ENCODE data around the gene IFI30.

The IFI30 gene

GRCh38 chr19:18135712-18136584, 37.7 kb upstream of the IFI30 start:
- no peak for TF ChIP-seq ZFX (IDR thresholded peaks at IDR 0.05; ENCODE audit: borderline replicate concordance)
- TF ChIP-seq, protein P1, sequence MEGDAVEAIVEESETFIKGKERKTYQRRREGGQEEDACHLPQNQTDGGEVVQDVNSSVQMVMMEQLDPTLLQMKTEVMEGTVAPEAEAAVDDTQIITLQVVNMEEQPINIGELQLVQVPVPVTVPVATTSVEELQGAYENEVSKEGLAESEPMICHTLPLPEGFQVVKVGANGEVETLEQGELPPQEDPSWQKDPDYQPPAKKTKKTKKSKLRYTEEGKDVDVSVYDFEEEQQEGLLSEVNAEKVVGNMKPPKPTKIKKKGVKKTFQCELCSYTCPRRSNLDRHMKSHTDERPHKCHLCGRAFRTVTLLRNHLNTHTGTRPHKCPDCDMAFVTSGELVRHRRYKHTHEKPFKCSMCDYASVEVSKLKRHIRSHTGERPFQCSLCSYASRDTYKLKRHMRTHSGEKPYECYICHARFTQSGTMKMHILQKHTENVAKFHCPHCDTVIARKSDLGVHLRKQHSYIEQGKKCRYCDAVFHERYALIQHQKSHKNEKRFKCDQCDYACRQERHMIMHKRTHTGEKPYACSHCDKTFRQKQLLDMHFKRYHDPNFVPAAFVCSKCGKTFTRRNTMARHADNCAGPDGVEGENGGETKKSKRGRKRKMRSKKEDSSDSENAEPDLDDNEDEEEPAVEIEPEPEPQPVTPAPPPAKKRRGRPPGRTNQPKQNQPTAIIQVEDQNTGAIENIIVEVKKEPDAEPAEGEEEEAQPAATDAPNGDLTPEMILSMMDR (IDR thresholded peaks at IDR 0.05) = no peak
- H3K27ac ChIP-seq = peak overlapping the region; percentile 91

GRCh38 chr19:18137242-18137641, 36.4 kb upstream of the IFI30 start:
- TF ChIP-seq ZFX (IDR thresholded peaks at IDR 0.05; ENCODE audit: borderline replicate concordance) = no peak
- TF ChIP-seq, protein P1 (IDR thresholded peaks at IDR 0.05) = no peak
- peak overlapping the region; percentile 91; the same call in 1 of the 2 replicates for H3K27ac ChIP-seq

DNA sequence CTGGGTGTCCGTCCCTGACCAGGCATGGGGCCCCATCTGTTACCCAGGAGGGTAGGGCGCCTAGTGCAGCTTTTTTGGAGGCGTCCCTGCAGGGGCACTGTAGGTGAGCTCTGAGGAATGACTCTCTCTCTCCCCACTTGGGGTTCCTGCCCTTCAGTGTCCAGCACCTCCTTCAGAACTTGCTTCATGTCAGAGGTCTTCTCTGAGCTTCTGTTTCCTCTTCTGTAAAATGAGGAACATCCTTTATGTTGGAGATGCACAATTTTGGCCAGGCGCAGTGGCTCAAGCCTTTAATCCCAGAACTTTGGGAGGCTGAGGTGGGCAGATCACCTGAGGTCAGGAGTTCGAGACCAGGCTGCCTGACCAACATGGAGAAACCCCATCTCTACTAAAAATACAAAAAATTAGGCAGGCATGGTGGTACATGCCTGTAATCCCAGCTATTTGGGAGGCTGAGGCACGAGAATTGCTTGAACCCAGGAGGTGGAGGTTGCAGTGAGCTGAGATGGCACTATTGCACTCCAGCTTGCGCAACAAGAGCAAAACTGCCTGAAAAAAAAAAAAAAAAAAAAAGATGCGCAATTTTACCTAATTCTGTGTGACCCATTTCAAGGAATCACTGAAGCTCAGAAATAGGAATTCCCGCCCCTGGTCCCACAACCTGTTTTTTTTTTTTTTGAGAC, 35.8 kb upstream of the IFI30 start:
- H3K27ac ChIP-seq = no peak overlapping the region
- TF ChIP-seq ZFX (IDR thresholded peaks at IDR 0.05; ENCODE audit: borderline replicate concordance) = no peak
- TF ChIP-seq, protein P1 (IDR thresholded peaks at IDR 0.05) = no peak

- TF ChIP-seq, protein P1 (IDR thresholded peaks at IDR 0.05) = no peak
- H3K27ac ChIP-seq = no peak overlapping the region
These were observed 33.1 kb upstream of the IFI30 start for GRCh38 chr19:18140473-18140872.

- TF ChIP-seq, protein P1 (IDR thresholded peaks at IDR 0.05) = no peak
- TF ChIP-seq ZFX (IDR thresholded peaks at IDR 0.05; ENCODE audit: borderline replicate concordance) = no peak
- H3K27ac ChIP-seq = no peak overlapping the region
These were observed 32.6 kb upstream of the IFI30 start for GRCh38 chr19:18141031-18141430.

DNA sequence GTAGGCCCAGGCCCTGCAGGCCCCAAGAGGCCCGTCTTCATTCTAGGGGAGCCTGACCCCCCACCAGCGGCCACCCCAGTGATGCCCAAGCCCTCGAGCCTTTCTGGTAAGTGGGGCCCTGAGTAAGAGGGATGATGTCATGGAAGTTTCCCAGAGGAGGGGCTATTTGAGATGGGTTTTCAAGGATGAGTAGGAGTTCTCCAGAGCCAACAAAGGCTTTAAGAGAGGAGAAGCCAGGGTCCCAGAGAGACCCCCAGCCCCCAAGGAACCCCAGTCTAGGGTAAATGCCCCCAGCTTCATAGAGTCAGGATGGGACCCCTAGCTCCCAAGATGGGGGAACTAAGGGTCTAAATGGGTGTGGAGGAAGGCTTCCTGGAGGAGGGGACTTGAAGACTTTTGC, 29.7 kb upstream of the IFI30 start:
- no peak for TF ChIP-seq ZFX (IDR thresholded peaks at IDR 0.05; ENCODE audit: borderline replicate concordance)
- TF ChIP-seq, protein P1 (IDR thresholded peaks at IDR 0.05) = no peak
- no peak overlapping the region for H3K27ac ChIP-seq

DNA sequence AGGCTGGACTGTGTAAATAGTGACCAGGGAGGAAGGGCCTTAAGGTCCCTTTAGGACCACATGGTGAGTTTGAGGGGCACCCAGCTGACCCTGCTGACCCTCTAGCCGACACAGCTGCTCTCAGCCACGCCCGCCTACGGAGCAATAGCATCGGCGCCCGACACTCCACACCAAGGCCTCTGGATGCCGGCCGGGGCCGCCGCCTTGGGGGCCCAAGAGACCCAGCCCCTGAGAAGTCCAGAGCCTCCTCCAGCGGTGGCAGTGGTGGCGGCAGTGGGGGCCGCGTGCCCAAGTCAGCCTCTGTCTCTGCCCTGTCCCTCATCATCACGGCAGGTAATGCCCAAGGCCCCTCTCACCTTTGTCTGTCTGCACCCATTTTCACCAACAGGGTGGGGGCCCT, 29.3 kb upstream of the IFI30 start:
- no peak overlapping the region for H3K27ac ChIP-seq
- TF ChIP-seq, protein P1 (IDR thresholded peaks at IDR 0.05) = no peak
- TF ChIP-seq ZFX (IDR thresholded peaks at IDR 0.05; ENCODE audit: borderline replicate concordance) = no peak

Measured in 22Rv1 (cell line).